Transverse colon (tissue), 4 donors: ENCODE data around the gene TNRC6C. TPM values are rescaled to one million over a fixed set of nuclear protein-coding genes. Genes with fewer than 3 reads are reported as not detected.

Experiments
- DNase-seq: peaks from one replicate; pipeline ENCODE4 v3.0.0-alpha.2; 2019
- H3K27ac ChIP-seq, 4 donors: fragments of 200-600 bp; sonication (generic); 2 replicates each; pipeline ENCODE4 v1.5.1; 2016 to 2018; ENCODE audit warnings: inconsistent platforms in 4 of 4
- H3K27me3 ChIP-seq: fragments of 200-600 bp; sonication (generic); 2 replicates; pipeline ENCODE4 v1.5.1; 2017; ENCODE audit warnings: inconsistent platforms
- H3K36me3 ChIP-seq, 4 donors: fragments of 200-600 bp; sonication (generic); 2 replicates each; pipeline ENCODE4 v1.5.1; 2017 to 2019; ENCODE audit warnings: inconsistent platforms in 4 of 4
- H3K4me1 ChIP-seq, 4 donors: fragments of 200-600 bp; sonication (generic); 2 replicates each; pipeline ENCODE4 v1.5.1; 2017 to 2020; ENCODE audit warnings: inconsistent platforms in 4 of 4
- H3K4me3 ChIP-seq, 4 donors: fragments of 200-600 bp; sonication (generic); 1 replicate in 1 of 4; 2 replicates in 3 of 4; pipeline versions ENCODE4 v1.5.1 to v1.6.1; 2017 to 2019; ENCODE audit warnings: inconsistent platforms in 4 of 4
- H3K9me3 ChIP-seq, 2 donors: fragments of 200-600 bp; sonication (generic); 2 replicates each; pipeline ENCODE4 v1.5.1; 2017 to 2019; ENCODE audit warnings: inconsistent platforms in 2 of 2
- CTCF ChIP-seq, 5 experiments: fragments of 200-600 bp in 3 of 5; fragments of 450-650 bp in 2 of 5; sonication (generic) in 3 of 5; IDR thresholded peaks; 1 replicate in 2 of 5; 2 replicates in 3 of 5; pipeline ENCODE4 v1.5.1; 2016 to 2017; ENCODE audit warnings: antibody characterized with exemption in 5 of 5, inconsistent platforms in 3 of 5, mild to moderate bottlenecking in 2 of 5, moderate library complexity in 1 of 5
- EP300 ChIP-seq: sonication (generic); formaldehyde crosslinking; IDR thresholded peaks from one replicate; pipeline ENCODE4 v1.6.1; 2017; ENCODE audit warnings: antibody characterized with exemption, low read depth
- POLR2A ChIP-seq: fragments of 450-650 bp; IDR thresholded peaks from one replicate; pipeline ENCODE4 v1.6.1; 2016; ENCODE audit warnings: antibody characterized with exemption, mild to moderate bottlenecking, moderate library complexity
- POLR2AphosphoS5 ChIP-seq, 3 donors: sonication (generic); formaldehyde crosslinking; IDR thresholded peaks; one replicate each; pipeline ENCODE4 v1.6.1; 2016; ENCODE audit warnings: antibody characterized with exemption in 3 of 3
- WGBS, 2 donors: methylation state at CpG; one replicate each; pipeline ENCODE4 v1.1.5; 2018; ENCODE audit warnings: low coverage in 1 of 2; 5-methylcytosine and 5-hydroxymethylcytosine counted together
- in situ Hi-C, 4 donors: fragments of 200-750 bp; cut with MboI; loops; one replicate each; pipeline versions ENCODE4 v1.15.0 to v1.15.1; 2017; ENCODE audit warnings: low sequenced_read_pairs in 3 of 4, low pct_ligation_motif_present in 1 of 4, low pct_unique_long_range_greater_than_20kb in 1 of 4
- intact Hi-C: fragments of 100-400 bp; cut with DNase I; formaldehyde crosslinking; loops from one replicate; pipeline ENCODE4 v1.15.1; 2023; ENCODE audit warnings: low total_unique reads
- total RNA-seq, 4 donors: library from RNA; depleted of rRNA; stranded (reverse); fragments of >200 nt; gene quantifications; one replicate each; pipeline ENCODE4 v1.1.0, GENCODE V29; 2016

TNRC6C gene
- total RNA-seq, 4 donors from 2014 or later = 7.5 to 16.9 (median 9.9) TPM

GRCh38 chr17:78039581-78039980 is 81.1 kb downstream of the TNRC6C start:
- H3K36me3 ChIP-seq = peaks cover 0 to 5% (median 0%) of the 10 kb centered on the region in 4 donors
- TF ChIP-seq CTCF (IDR thresholded peaks at IDR 0.05) (no peak), POLR2A (no peak), POLR2AphosphoS5 (IDR thresholded peaks at IDR 0.05) (no peak), EP300 (no peak)
- no peak overlapping the region for H3K27ac ChIP-seq
- H3K9me3 ChIP-seq = no peaks in the 10 kb centered on the region
- WGBS, 2 donors = 94 to 95% methylated on average over 4 to 5 of the region's 5 CpGs
- no peak for DNase-seq
- H3K4me3 ChIP-seq = no peak overlapping the region
- intact Hi-C loops = no loop called here
- in situ Hi-C loops = no loop called here
- H3K4me1 ChIP-seq = peaks cover 0 to 21% (median 9%) of the 10 kb centered on the region in 4 donors
- H3K27me3 ChIP-seq = no peaks in the 10 kb centered on the region

- 20 to 43% methylated on average over 23 to 44 of the region's 44 CpGs for WGBS, 2 donors
- in situ Hi-C loops = no loop called here
- peaks cover 0 to 21% (median 9%) of the 10 kb centered on the region in 4 donors for H3K4me1 ChIP-seq
- TF ChIP-seq CTCF (IDR thresholded peaks at IDR 0.05) (peak in 2 of 5 experiments; percentile 3), EP300 (no peak), POLR2AphosphoS5 (IDR thresholded peaks at IDR 0.05) (peak in 1 of 3 donors; percentile 18), POLR2A (peak; percentile 23)
- H3K27ac ChIP-seq = peak overlapping the region; percentile 78 to 89 (median 88)
- H3K4me3 ChIP-seq = peak overlapping the region; percentile 16 to 47 (median 38)
- H3K36me3 ChIP-seq = peaks cover 0 to under 1% (median 0%) of the 10 kb centered on the region in 4 donors
- intact Hi-C loops = no loop called here
- H3K27me3 ChIP-seq = no peaks in the 10 kb centered on the region
- no peaks in the 10 kb centered on the region for H3K9me3 ChIP-seq
- peak; percentile 41 for DNase-seq
Observed at GRCh38 chr17:78040440-78041385, 82.2 kb downstream of the TNRC6C start.

GRCh38 chr17:78041386-78042179 is 83.1 kb downstream of the TNRC6C start:
- in situ Hi-C loops = no loop called here
- Histone ChIP-seq H3K27ac (peak overlapping the region; percentile 78 to 89 (median 88)), H3K4me1 (peaks cover 0 to 21% (median 9%) of the 10 kb centered on the region in 4 donors), H3K9me3 (no peaks in the 10 kb centered on the region), H3K4me3 (peak overlapping the region in 3 of 4 donors; percentile 35 to 47 (median 40)), H3K27me3 (no peaks in the 10 kb centered on the region), H3K36me3 (no peaks in the 10 kb centered on the region)
- intact Hi-C loops = no loop called here
- DNase-seq = no peak
- TF ChIP-seq POLR2A (no peak), POLR2AphosphoS5 (IDR thresholded peaks at IDR 0.05) (peak; percentile 27 to 86 (median 51)), CTCF (IDR thresholded peaks at IDR 0.05) (no peak), EP300 (no peak)
- WGBS, 2 donors = 50 to 54% methylated on average over 6 of the region's 6 CpGs

- Histone ChIP-seq H3K4me1 (peaks cover 0 to 21% (median 9%) of the 10 kb centered on the region in 4 donors), H3K4me3 (no peak overlapping the region), H3K9me3 (no peaks in the 10 kb centered on the region), H3K27ac (no peak overlapping the region), H3K27me3 (no peaks in the 10 kb centered on the region), H3K36me3 (no peaks in the 10 kb centered on the region)
- in situ Hi-C loops (no loop called here), intact Hi-C loops (no loop called here)
- TF ChIP-seq POLR2A (no peak), CTCF (IDR thresholded peaks at IDR 0.05) (no peak), EP300 (no peak), POLR2AphosphoS5 (IDR thresholded peaks at IDR 0.05) (no peak)
- no peak for DNase-seq
- WGBS, 2 donors = 95 to 96% methylated on average over 5 of the region's 5 CpGs
Observed at GRCh38 chr17:78042542-78042941, 84.0 kb downstream of the TNRC6C start.
